Lower leg skin (tissue), 4 donors: ENCODE measurements around the gene PACRG. TPM values are rescaled to one million over a fixed set of nuclear protein-coding genes. Genes with fewer than 3 reads are reported as not detected.

Source experiments
- DNase-seq, 2 donors: peaks; one replicate each; pipeline ENCODE4 v3.0.0-alpha.2; 2019; ENCODE audit warnings: low spot score in 2 of 2
- H3K4me3 ChIP-seq: fragments of 200-600 bp; sonication (generic); 2 replicates; pipeline ENCODE4 v1.5.1; 2017; ENCODE audit warnings: mild to moderate bottlenecking, low read depth; ENCODE audit not compliant: poor library complexity, severe bottlenecking
- CTCF ChIP-seq, 3 donors: fragments of 450-650 bp; IDR thresholded peaks; one replicate each; pipeline ENCODE4 v1.5.1; 2016; ENCODE audit warnings: antibody characterized with exemption in 3 of 3, mild to moderate bottlenecking in 3 of 3, moderate library complexity in 2 of 3
- POLR2A ChIP-seq, 2 donors: fragments of 450-650 bp; IDR thresholded peaks; one replicate each; pipeline ENCODE4 v1.6.1; 2016 to 2017; ENCODE audit warnings: antibody characterized with exemption in 2 of 2, mild to moderate bottlenecking in 1 of 2, moderate library complexity in 1 of 2
- WGBS, 2 donors: methylation state at CpG; one replicate each; pipeline ENCODE4 v1.1.5; 2018; 5-methylcytosine and 5-hydroxymethylcytosine counted together
- intact Hi-C: fragments of 100-400 bp; cut with DNase I; formaldehyde crosslinking; loops from one replicate; pipeline ENCODE4 v1.15.0; 2023; ENCODE audit warnings: low total_unique reads
- total RNA-seq, 4 donors: library from RNA; depleted of rRNA; stranded (reverse); fragments of >200 nt; gene quantifications; one replicate each; pipeline ENCODE4 v1.1.0, GENCODE V29; 2016

Gene PACRG
- total RNA-seq, 4 donors from 2014 or later: 0.38 to 3.9 (median 3.4) TPM; not detected in 1

- intact Hi-C loops: no loop called here
- no peak for DNase-seq
- TF ChIP-seq POLR2A (IDR thresholded peaks at IDR 0.05): no peak
- H3K4me3 ChIP-seq: no peak overlapping the region
- WGBS, 2 donors: 73 to 84% methylated on average over 6 of the region's 6 CpGs
Observed at GRCh38 chr6:163296835-163297519, 569.2 kb downstream of the PACRG start.

GRCh38 chr6:163298079-163298830 lies 570.5 kb downstream of the PACRG start:
- WGBS, 2 donors: 91 to 93% methylated on average over 5 of the region's 5 CpGs
- TF ChIP-seq CTCF (IDR thresholded peaks at IDR 0.05): no peak
- no peak for TF ChIP-seq POLR2A (IDR thresholded peaks at IDR 0.05)
- H3K4me3 ChIP-seq: no peak overlapping the region
- DNase-seq: no peak
- intact Hi-C loops: no loop called here

DNA sequence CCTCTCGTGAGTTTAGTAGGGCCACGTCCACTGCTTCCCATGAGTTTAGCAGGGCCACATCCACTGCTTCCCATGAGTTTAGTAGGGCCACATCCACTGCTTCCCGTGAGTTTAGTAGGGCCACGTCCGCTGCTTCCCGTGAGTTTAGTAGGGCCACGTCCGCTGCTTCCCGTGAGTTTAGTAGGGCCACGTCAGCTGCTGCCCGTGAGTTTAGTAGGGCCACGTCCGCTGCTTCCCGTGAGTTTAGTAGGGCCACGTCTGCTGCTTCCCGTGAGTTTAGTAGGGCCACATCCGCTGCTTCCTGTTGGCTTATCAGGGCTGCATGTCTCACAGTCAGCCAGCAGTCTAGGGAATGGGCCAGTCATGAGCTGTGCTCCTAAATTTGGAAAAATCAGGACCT lies 573.1 kb downstream of the PACRG start:
- intact Hi-C loops: no loop called here
- no peak for DNase-seq
- TF ChIP-seq POLR2A (IDR thresholded peaks at IDR 0.05): no peak
- TF ChIP-seq CTCF (IDR thresholded peaks at IDR 0.05): no peak
- WGBS, 2 donors: 89 to 94% methylated on average over 12 to 17 of the region's 17 CpGs
- no peak overlapping the region for H3K4me3 ChIP-seq

DNA sequence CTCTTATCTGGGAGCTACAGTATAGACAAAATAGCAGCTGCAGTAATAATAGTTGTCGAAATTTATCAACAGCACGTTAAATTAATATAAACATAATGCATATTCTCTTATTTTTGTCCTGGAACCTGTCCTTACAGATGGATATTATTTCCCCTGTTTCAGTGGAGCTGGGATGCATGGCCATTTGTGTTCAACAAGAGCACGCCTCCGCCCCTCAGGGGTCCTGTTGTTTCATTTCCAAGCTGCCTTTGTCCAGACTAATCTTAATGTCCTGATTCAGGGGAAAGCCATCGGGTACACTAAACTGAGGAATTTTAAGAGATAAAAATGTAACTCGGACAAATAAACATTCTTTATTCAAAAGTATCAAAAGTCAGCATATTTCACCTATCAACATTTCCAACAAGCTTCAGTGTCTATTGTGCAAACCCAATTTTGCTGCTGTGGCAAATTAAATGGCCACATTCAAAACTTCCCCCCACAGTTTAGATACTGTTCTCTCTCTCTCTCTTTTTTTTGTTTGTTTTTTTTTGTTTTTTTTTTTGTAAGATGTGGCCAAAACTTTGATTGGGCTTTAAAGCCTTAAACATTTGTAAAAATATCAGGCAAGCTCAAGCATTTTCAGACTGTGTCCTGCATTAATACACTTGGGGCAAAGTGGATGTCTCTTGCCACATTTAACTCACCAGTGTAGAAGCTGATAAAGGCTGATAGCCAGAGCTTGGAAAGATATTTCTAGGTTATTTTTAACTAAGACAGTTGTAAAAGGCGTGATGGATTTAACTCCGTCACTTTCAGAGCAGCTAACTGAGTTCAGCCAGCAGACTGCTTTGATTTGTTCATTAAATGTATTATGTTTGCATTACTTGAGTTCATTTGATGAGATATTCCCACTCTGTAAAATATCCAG lies 574.2 kb downstream of the PACRG start:
- intact Hi-C loops: no loop called here
- no peak for TF ChIP-seq POLR2A (IDR thresholded peaks at IDR 0.05)
- TF ChIP-seq CTCF (IDR thresholded peaks at IDR 0.05): no peak
- 64 to 83% methylated on average over 8 of the region's 8 CpGs for WGBS, 2 donors
- DNase-seq: no peak
- H3K4me3 ChIP-seq: no peak overlapping the region

GRCh38 chr6:163302747-163303146 lies 575.0 kb downstream of the PACRG start:
- TF ChIP-seq CTCF (IDR thresholded peaks at IDR 0.05) (no peak), POLR2A (IDR thresholded peaks at IDR 0.05) (no peak)
- intact Hi-C loops: no loop called here
- WGBS, 2 donors: 81 to 94% methylated on average over 9 of the region's 9 CpGs

DNA sequence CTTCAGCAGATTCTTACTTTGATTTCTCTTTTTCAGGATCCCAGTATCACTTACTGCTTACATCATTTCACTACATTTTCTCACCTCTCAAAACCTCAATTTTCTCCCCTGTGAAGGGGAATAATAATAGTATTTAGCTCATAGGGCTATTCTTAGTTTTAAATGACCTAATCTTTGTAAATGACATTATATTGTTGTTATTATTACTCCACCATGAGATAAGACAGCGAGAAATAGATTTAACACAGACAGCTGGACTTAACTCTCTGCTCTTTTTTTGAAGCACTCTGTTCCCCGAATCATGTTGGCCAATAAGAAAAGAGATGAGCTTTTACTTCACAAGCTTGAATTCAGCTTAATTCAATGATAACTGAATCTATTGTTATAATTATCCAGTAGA lies 578.2 kb downstream of the PACRG start:
- intact Hi-C loops: no loop called here
- 93 to 96% methylated on average over 2 of the region's 2 CpGs for WGBS, 2 donors
- no peak for DNase-seq
- no peak overlapping the region for H3K4me3 ChIP-seq
- TF ChIP-seq POLR2A (IDR thresholded peaks at IDR 0.05): no peak
- TF ChIP-seq CTCF (IDR thresholded peaks at IDR 0.05): no peak

More at GRCh38 chr6:163302747-163303146, 575.0 kb downstream of the PACRG start:
- DNase-seq: no peak
- no peak overlapping the region for H3K4me3 ChIP-seq
